HG02678 (cell line): ENCODE data around the gene COL25A1.
"Not testable (repeated sequence)": the region's sequence is repeated elsewhere in the genome, so short reads cannot be mapped to it uniquely, and the experiment has no call there.

Experiments
- ATAC-seq: cut with Tn5 transposase; IDR thresholded peaks from one replicate; pipeline ENCODE4 v1.9.1; 2021; ENCODE audit warnings: mild to moderate bottlenecking, moderate library complexity; ENCODE audit not compliant: unreplicated experiment

COL25A1 gene

GRCh38 chr4:109131559-109131958 is 170.9 kb downstream of the COL25A1 start:
- ATAC-seq = no peak

GRCh38 chr4:109128589-109128988 is 173.9 kb downstream of the COL25A1 start:
- no peak for ATAC-seq

GRCh38 chr4:109127866-109128265 is 174.6 kb downstream of the COL25A1 start:
- ATAC-seq = no peak

GRCh38 chr4:109126856-109127255 is 175.6 kb downstream of the COL25A1 start:
- no peak for ATAC-seq

DNA sequence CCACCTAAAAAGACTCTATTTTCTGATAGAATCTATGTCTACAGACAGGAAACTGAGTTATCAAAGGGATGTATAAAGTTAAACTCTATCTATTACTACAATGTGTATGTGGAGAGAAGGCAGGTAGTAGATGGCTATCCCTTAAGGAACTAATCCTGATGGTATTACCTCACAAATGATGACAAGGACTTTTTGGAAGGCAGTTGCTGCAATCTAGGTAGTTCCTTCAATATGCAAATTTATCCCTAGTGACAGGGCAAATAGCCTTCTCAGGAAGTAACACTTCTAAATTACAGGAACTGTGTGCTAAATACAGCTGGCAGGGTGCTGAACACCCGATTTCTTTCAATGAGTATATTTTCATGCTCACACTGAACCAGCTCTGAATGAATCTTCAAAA is 177.4 kb downstream of the COL25A1 start:
- no peak for ATAC-seq

GRCh38 chr4:109123951-109124350 is 178.5 kb downstream of the COL25A1 start:
- ATAC-seq = no peak

- ATAC-seq = no peak
Observed at GRCh38 chr4:109121561-109121960, 180.9 kb downstream of the COL25A1 start.

- ATAC-seq = no peak
Observed at GRCh38 chr4:109119852-109120251, 182.6 kb downstream of the COL25A1 start.

DNA sequence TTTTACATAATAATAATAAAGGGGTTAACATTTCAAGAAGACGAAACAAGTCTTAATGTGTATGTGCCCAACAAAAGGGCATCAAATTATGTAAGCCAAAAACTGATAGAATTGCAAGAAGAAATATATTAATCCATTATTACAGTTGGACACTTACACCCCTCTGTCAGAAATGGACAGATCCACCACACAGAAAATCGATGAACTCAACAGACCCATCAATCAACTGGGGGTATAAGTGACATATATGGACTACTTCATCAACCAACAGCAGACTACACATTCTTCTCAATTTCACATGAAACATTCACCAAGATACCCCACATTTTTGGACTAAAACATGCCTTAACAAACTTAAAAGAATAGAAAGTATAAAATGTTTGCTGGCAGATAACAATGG is 183.8 kb downstream of the COL25A1 start:
- no peak for ATAC-seq

GRCh38 chr4:109114501-109114900 is 188.0 kb downstream of the COL25A1 start:
- ATAC-seq = no peak

DNA sequence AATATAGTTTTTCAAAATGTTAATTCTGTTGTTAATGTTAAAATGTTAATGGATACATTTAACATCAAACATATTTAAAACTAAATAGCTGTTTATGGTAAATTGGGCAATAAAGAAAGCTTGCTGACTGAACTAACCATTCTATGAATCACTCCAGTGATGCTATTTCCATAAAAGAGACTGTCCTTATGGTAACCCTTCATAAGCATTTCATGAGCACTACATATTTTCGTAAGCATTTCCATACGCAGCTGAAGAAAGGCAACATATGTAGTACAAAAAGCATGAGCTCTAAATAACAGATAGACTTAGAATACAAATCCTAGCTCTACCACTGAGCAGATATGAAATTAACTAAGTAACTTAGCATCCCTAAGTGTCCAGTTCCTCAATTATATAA is 188.9 kb downstream of the COL25A1 start:
- ATAC-seq = no peak

DNA sequence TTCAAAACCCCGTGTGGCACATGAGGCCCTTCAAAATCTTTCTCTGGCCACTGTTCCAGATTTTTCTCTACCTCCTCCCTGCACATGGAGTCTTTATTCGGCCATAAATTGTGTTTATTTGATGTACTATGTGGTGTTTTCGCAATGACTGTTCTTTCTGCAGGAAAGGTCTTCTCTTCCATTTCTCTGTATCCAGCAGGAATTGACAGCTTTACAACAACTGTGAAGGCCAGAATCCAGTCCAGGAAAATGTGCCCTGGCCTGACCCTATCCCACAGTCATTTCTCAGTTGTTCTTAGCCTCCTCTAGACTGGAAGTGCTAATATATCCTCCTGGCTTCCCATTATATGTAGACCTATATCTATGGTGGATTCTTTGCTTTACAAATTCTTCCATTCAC is 191.4 kb downstream of the COL25A1 start:
- no peak for ATAC-seq

GRCh38 chr4:109108215-109108614 is 194.2 kb downstream of the COL25A1 start:
- not testable (repeated sequence) for ATAC-seq

DNA sequence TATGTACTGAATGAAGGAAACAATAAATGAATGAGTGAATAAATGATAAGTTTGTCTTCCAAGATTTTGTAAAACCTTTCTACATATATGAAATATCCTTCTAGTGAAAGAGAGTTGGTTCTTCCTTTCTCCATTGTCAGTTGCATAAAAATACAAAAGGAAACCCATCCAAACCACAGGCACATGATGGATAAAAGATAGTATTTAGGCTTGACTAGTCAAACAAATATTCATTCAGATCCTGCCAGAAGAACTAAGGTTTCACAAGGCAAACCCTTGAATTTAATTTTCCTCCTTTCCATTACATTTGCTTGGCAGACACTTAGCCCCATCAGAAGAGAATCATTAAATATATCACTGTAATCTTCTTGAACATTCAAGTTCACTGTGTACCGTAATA is 208.4 kb downstream of the COL25A1 start:
- no peak for ATAC-seq

GRCh38 chr4:109091727-109092409 is 210.6 kb downstream of the COL25A1 start:
- ATAC-seq = no peak

DNA sequence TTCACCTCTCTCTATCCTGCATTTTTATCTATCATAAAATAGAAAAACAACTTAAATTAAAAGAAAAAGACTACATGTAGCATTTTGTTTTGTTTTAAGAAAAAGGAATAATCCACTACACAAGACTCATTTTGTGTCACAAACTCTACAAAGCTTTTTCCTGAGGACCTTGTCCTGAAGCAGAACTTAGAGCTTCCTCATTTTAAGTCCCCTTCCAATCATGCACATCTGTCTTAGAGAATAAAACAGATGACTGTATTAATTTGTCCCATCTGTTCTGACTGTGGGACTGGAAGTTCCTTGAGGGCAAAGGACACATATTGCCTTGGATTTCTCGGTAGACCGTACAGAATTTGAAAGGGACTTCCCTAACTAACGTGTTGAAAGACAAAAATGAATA is 218.5 kb downstream of the COL25A1 start:
- no peak for ATAC-seq

DNA sequence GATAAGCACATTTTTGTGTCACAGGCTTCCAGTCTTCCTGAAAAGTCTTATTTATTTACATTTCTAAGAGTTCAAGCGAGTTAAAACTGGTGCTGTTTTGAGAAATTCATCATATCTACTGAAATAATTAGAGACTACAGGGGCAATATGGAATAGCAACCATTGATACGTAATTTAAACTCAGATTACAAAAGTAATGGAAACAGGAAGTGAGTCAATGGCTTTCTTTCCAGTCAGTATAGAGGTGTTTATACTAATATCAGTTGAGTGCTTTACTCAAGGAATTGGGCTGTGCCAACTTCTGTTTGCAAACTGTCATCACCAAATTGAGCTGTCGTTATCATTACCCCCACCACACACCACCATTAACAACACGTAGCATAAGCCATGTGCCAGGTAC is 222.7 kb downstream of the COL25A1 start:
- ATAC-seq = no peak

DNA sequence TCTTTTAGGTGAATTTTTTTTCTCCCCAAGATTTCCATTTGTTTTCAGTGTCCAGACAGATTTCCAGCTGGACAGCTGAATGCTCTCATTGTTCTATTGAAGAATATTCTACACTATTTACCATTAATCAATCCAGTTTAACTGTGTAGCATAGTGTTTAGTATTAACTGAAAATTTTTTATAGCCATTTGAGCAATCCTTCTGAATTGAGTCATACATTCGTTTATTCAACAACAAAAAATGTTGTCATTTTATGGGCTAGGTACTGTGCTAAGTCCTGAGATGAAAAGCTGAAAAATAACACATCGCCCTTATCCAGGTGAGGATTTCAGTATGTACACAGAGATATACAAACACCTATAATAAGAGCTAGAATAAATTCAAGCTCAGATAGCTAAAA is 223.3 kb downstream of the COL25A1 start:
- ATAC-seq = no peak

DNA sequence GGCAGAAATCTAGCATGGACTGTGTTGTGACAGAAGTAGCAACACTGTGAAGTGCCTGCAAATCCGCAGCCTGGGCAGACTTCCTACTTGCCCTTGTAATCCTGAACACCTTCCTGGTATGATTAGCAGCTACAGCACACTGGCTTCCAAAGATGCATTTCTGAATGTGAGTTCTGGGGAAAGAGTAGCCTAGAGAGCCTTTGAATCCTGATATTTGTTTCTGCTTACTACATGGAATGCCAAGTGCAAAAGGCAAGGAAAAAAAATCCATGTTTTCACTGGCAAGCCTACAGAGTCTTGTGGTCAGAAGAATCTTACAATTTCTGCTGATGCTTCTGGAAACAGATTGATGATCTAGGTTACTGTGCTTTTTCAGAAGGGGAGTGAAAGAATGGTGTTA is 223.7 kb downstream of the COL25A1 start:
- ATAC-seq = no peak

GRCh38 chr4:109077505-109077904 is 225.0 kb downstream of the COL25A1 start:
- ATAC-seq = no peak

- ATAC-seq = not testable (repeated sequence)
Observed at GRCh38 chr4:109076709-109077108, 225.7 kb downstream of the COL25A1 start.

DNA sequence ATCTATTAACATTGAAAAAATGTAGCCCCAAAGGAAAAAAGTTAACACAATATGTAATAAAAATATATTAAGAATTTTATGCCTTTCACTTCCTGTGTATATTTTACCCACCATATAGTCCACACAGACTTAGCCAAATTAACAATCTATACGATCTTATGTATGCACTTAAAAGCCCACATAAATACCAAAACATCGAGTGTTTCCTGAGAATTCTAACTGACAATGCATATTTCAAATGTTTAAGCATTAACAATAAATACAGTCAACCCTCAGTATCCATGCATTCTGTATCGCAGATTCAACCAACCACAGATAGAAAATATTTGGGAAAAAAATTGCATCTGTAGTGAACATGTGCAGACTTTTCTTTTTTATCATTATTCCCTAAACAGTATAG is 226.8 kb downstream of the COL25A1 start:
- ATAC-seq = no peak

DNA sequence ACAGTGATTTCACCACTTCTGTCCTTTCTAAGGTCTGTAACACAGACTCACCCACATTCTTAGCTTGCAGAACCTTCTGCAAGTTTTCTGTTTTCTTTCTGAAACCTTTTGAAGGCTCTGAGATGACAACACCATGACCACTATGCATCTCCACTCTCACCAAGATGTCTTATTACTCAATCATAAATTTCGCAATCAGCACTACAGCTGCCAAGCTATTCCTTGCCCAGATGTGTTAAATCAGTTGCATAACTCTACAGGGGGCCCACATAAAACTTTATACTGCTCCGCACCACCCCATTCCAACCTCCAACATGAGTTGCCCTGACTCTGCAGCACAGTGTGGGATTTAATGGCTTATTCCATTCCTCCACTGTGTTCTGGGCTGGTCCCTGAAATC is 229.9 kb downstream of the COL25A1 start:
- no peak for ATAC-seq
